RWPE1 (cell line): ENCODE measurements around the gene KCNQ1.

Experiments used
- CTCF ChIA-PET: fragments of 350-600 bp; sonication (Branson Sonifier 250); formaldehyde crosslinking; extraction: SDS; loops from one replicate; lab custom pipeline; 2021; lab: Yijun Ruan, JAX
- POLR2A ChIA-PET: fragments of 400-600 bp; formaldehyde crosslinking; extraction: SDS; loops from one replicate; lab custom pipeline; 2020; ENCODE audit warnings: antibody characterized with exemption; ENCODE audit not compliant: low non-redundant PET; lab: Yijun Ruan, JAX
- DNase-seq: peaks from one replicate; pipeline ENCODE4 v3.0.0; 2012; ENCODE audit warnings: low spot score
- H3K27ac ChIP-seq: fragments of 450-650 bp; 2 replicates; pipeline ENCODE4 v1.5.1; 2017
- CTCF ChIP-seq: fragments of 450-650 bp; conservative IDR thresholded peaks from 2 replicates; pipeline ENCODE4 v1.5.1; 2017; ENCODE audit warnings: low read depth, mild to moderate bottlenecking

The KCNQ1 gene

DNA sequence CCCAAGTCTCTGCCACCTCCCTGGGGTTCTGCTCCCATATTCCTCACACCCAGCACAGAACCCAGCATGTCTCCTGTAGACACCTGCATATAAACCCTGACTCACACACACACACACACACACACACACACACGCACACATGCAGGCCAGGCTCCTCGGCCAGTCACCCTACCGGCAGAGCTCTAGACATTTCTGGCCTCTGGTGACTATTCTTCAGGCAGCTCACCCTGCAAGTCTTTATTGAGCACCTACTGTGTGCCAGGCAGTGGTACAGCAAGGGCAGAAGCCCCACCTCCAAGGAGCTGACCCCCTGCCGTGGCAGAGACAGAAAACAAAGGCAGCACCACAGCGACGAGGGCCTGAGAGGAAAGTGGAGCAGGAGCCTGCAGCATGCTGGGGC lies 390.5 kb downstream of the KCNQ1 start:
- ChIA-PET CTCF (no interaction called here), POLR2A (no interaction called here)
- peak; percentile 59 for DNase-seq
- H3K27ac ChIP-seq: peak overlapping the region; percentile 15; the same call in 1 of the 2 replicates
- no peak for TF ChIP-seq CTCF

DNA sequence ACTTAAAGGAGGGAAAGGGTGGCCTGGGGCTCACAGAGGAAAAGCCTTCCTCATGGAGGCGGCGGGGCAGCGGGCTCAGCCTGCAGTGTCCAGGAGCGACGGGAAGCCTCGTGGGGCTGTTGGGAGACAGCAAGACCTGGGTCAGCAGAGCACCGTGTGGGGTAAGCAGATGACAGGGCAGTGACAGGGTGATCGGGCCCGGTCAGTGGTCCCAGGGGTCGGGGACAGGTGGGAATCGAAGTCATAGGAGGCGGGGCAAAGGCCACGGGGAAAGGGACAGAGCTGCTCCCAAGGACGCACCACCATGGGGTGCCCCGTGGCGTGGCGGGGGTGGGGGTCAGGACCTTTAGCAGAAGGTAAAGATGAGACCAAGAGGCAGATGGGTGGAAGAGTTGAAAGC lies 390.9 kb downstream of the KCNQ1 start:
- DNase-seq: no peak
- peak overlapping the region; percentile 15; the same call in 1 of the 2 replicates for H3K27ac ChIP-seq
- CTCF ChIA-PET: no interaction called here
- POLR2A ChIA-PET: no interaction called here
- TF ChIP-seq CTCF: no peak

DNA sequence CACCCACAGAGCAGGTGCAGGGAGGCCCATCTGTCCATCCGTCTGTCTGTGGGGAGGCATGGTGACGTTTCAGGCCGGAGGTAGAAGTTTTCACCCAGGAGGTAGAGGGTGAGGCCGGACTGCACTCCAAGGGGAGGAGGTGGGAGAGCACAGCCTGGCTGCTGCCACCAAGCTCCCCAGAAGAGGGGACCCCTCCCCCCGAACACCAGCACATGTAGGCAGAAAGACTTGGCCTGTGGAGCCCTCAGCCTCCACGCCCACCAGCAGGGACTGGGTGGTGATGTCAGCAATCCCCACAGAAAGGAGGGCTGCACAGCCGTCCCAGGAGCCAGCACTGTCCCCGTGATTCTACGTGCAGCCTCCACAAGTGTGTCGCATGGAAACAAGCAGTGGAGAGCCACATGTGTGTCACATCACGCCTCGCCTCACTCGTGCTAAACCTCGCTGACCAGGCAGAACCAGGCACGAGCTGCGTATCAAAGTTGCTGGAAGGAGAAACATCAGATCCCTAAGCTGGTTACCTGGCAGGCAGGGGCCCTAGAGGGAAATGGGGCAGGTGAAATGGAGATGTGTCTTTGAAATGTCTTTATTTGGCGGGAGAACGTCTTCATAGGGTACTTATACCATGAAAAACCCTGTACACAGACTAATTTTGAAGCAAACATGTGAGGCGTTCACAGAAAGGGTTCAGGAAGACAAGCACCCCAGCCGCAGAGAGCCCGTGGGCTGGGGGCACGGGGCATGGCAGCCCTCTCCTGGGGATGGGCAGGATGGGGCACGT lies 391.7 kb downstream of the KCNQ1 start:
- POLR2A ChIA-PET: no interaction called here
- CTCF ChIA-PET: no interaction called here
- no peak for TF ChIP-seq CTCF
- H3K27ac ChIP-seq: no peak overlapping the region
- DNase-seq: no peak

DNA sequence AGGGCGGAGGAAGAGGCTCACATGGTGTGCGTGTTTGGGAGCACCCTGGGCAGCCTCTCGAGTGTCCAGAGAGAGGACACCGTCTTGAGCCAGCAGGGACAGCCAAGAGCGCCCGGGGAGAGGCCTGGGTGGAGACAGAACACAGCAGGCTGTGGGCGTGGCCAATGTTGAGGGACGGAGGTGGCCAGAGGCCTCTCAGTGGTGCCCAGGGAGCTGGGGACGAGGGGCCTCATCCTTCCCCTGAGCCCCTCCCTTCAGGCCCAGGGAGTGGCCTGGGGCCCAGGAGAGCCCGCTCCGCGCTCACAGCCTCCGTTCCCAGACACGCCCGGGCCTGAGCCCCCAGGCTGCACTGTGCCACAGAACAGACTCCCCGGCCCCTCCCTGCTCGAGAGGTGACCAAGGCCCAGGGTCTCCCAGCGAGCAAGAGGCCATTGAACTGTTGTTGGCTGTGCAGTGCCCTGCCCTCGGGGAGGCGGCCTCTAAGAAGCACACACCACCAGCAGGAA lies 392.3 kb downstream of the KCNQ1 start:
- TF ChIP-seq CTCF: no peak
- DNase-seq: peak; percentile 12
- no peak overlapping the region for H3K27ac ChIP-seq
- ChIA-PET POLR2A (no interaction called here), CTCF (no interaction called here)

DNA sequence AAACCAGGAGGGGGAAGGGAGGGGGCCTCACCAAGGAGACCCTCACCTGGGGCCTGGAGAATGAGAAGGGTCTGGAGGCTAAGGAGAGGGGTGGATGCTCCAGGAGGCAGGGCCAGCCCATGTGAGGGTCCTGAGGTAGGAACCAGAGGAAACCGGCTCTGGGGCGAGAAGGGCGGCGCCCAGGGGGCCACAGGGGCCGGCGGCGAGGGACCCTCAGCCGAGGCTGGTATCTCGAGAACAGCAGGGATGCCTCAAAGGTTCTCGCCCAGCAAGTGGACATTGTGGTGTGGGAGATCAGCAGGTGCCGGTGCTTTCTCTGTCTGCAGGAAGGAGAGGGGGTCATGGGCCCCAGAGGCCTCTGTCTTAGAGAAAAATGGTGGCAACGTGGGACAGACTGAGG lies 392.8 kb downstream of the KCNQ1 start:
- TF ChIP-seq CTCF: no peak
- no peak for DNase-seq
- ChIA-PET POLR2A (no interaction called here), CTCF (no interaction called here)
- H3K27ac ChIP-seq: no peak overlapping the region

- CTCF ChIA-PET: no interaction called here
- TF ChIP-seq CTCF: no peak
Observed at GRCh38 chr11:2838091-2838490, 393.3 kb downstream of the KCNQ1 start.

More at GRCh38 chr11:2838091-2838490, 393.3 kb downstream of the KCNQ1 start:
- H3K27ac ChIP-seq: no peak overlapping the region
- DNase-seq: no peak
- POLR2A ChIA-PET: no interaction called here
